Measurements from ENCODE around the gene PBRM1. TPM values are rescaled to one million over a fixed set of nuclear protein-coding genes. Genes with fewer than 3 reads are reported as not detected.

PBRM1 gene
- total and polyA plus RNA-seq, 2 of the 13 experiments (the other 11 are each of a cell fraction or from before 2014, with no cell fraction given), result 10.9 to 33.2 TPM

- TF ChIP-seq MXI1 (IDR thresholded peaks at IDR 0.05; ENCODE audit: borderline replicate concordance, low read depth, low read length) (peak; percentile 96; the same call in 2 of the 3 replicates), SAFB2 (CRISPR knock-in tag; IDR thresholded peaks at IDR 0.05; ENCODE audit: borderline replicate concordance, low read depth) (peak; percentile 92), MZF1 (CRISPR knock-in tag; IDR thresholded peaks at IDR 0.05; ENCODE audit: borderline replicate concordance) (no peak), ZNF292 (CRISPR knock-in tag; IDR thresholded peaks at IDR 0.05; ENCODE audit: borderline replicate concordance, low read depth) (peak; percentile 62), POGZ (CRISPR knock-in tag; IDR thresholded peaks at IDR 0.05) (peak; percentile 48; the same call in 1 of the 2 replicates), PHF5A (CRISPR knock-in tag; IDR thresholded peaks at IDR 0.05; ENCODE audit: low read depth, unreplicated experiment) (peak; percentile 31), PLSCR1 (CRISPR knock-in tag; IDR thresholded peaks at IDR 0.05; ENCODE audit: borderline replicate concordance) (0 out of 2 replicates have a peak, but pooled peaks have one; percentile 19), ZNF331 (CRISPR knock-in tag; IDR thresholded peaks at IDR 0.05) (peak; percentile 51), ZNF20 (CRISPR knock-in tag; IDR thresholded peaks at IDR 0.05) (no peak), MEF2D (CRISPR knock-in tag; IDR thresholded peaks at IDR 0.05) (peak; percentile 66; the same call in 1 of the 2 replicates), ZNF160 (CRISPR knock-in tag; IDR thresholded peaks at IDR 0.05) (0 out of 2 replicates have a peak, but pooled peaks have one; percentile 19), SMAD9 (CRISPR knock-in tag; IDR thresholded peaks at IDR 0.05) (no peak), FOXM1 (CRISPR knock-in tag; IDR thresholded peaks at IDR 0.05) (peak; percentile 31; the same call in 1 of the 2 replicates), ISX (CRISPR knock-in tag; conservative IDR thresholded peaks at IDR 0.05) (no peak), KDM2A (CRISPR knock-in tag; IDR thresholded peaks at IDR 0.05; ENCODE audit: borderline replicate concordance, low read depth) (peak; percentile 84; the same call in 1 of the 2 replicates), ISL2 (CRISPR knock-in tag; IDR thresholded peaks at IDR 0.05) (peak; percentile 38; the same call in 1 of the 2 replicates), GZF1 (CRISPR knock-in tag; IDR thresholded peaks at IDR 0.05) (no peak; the same call in 1 of the 2 replicates), NFKBIZ (CRISPR knock-in tag; IDR thresholded peaks at IDR 0.05) (0 out of 2 replicates have a peak, but pooled peaks have one; percentile 19), PRPF4 (IDR thresholded peaks at IDR 0.05; ENCODE audit: low read depth, low read length, poor library complexity, severe bottlenecking) (no peak), KLF12 (CRISPR knock-in tag; IDR thresholded peaks at IDR 0.05; ENCODE audit: borderline replicate concordance) (peak; percentile 76; the same call in 1 of the 2 replicates), SIN3A (IDR thresholded peaks at IDR 0.05; ENCODE audit: borderline replicate concordance, low read depth, low read length) (peak; percentile 92)
- TF ChIP-seq, protein P1, sequence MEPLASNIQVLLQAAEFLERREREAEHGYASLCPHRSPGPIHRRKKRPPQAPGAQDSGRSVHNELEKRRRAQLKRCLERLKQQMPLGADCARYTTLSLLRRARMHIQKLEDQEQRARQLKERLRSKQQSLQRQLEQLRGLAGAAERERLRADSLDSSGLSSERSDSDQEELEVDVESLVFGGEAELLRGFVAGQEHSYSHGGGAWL (CRISPR knock-in tag; IDR thresholded peaks at IDR 0.05), result peak; percentile 73
- TF ChIP-seq, protein P2, sequence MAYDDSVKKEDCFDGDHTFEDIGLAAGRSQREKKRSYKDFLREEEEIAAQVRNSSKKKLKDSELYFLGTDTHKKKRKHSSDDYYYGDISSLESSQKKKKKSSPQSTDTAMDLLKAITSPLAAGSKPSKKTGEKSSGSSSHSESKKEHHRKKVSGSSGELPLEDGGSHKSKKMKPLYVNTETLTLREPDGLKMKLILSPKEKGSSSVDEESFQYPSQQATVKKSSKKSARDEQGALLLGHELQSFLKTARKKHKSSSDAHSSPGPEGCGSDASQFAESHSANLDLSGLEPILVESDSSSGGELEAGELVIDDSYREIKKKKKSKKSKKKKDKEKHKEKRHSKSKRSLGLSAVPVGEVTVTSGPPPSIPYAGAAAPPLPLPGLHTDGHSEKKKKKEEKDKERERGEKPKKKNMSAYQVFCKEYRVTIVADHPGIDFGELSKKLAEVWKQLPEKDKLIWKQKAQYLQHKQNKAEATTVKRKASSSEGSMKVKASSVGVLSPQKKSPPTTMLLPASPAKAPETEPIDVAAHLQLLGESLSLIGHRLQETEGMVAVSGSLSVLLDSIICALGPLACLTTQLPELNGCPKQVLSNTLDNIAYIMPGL (CRISPR knock-in tag; IDR thresholded peaks at IDR 0.05; ENCODE audit: borderline replicate concordance in 1 of 2, low read depth in 1 of 2), result peak; percentile 70 to 75; a peak in 3 of 4 replicates
- TF ChIP-seq, protein P3, sequence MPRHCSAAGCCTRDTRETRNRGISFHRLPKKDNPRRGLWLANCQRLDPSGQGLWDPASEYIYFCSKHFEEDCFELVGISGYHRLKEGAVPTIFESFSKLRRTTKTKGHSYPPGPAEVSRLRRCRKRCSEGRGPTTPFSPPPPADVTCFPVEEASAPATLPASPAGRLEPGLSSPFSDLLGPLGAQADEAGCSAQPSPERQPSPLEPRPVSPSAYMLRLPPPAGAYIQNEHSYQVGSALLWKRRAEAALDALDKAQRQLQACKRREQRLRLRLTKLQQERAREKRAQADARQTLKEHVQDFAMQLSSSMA (CRISPR knock-in tag; IDR thresholded peaks at IDR 0.05), result 0 out of 2 replicates have a peak, but pooled peaks have one; percentile 77
Measured at GRCh38 chr3:52705688-52706686, 20.3 kb upstream of the PBRM1 start, which contains the start of the genes GLT8D1 and SPCS1 (continued).
